Calu3 (cell line): Measurements from ENCODE around the gene ASB18. TPM values are rescaled to one million over a fixed set of nuclear protein-coding genes. Genes with fewer than 3 reads are reported as not detected.
"Not testable (repeated sequence)": the region's sequence is repeated elsewhere in the genome, so short reads cannot be mapped to it uniquely, and the experiment has no call there.

Experiments used
- BruUV-seq: library from RNA; stranded (reverse); fragments of 400-500 nt; replicated peaks from 2 replicates; lab custom pipeline; 2021; lab: Mats Ljungman, UMichigan
- CTCF ChIA-PET: fragments of 300-600 bp; sonication (Branson Sonifier 250); formaldehyde crosslinking; loops from one replicate; lab custom pipeline; 2022; ENCODE audit warnings: antibody characterized with exemption; lab: Charles Lee
- DNase-seq: peaks from one replicate; pipeline ENCODE4 v3.0.0; 2022
- H3K27ac Mint-ChIP-seq: one replicate; pipeline ENCODE4 v1.8.0; 2022; ENCODE audit warnings: mixed read lengths; ENCODE audit not compliant: unreplicated experiment
- H3K27me3 Mint-ChIP-seq: one replicate; pipeline ENCODE4 v1.8.0; 2022; ENCODE audit warnings: mixed read lengths; ENCODE audit not compliant: unreplicated experiment
- H3K36me3 Mint-ChIP-seq: one replicate; pipeline ENCODE4 v1.8.0; 2022; ENCODE audit warnings: mild to moderate bottlenecking, moderate library complexity, mixed read lengths; ENCODE audit not compliant: insufficient read depth, unreplicated experiment
- H3K4me1 Mint-ChIP-seq: one replicate; pipeline ENCODE4 v1.8.0; 2022; ENCODE audit warnings: mild to moderate bottlenecking, low read depth, mixed read lengths; ENCODE audit not compliant: unreplicated experiment
- H3K4me3 Mint-ChIP-seq: one replicate; pipeline ENCODE4 v1.8.0; 2022; ENCODE audit warnings: mild to moderate bottlenecking, low read depth, moderate library complexity, mixed read lengths; ENCODE audit not compliant: unreplicated experiment
- H3K9me3 Mint-ChIP-seq: one replicate; pipeline ENCODE4 v1.8.0; 2022; ENCODE audit warnings: low read depth, mixed read lengths; ENCODE audit not compliant: unreplicated experiment
- intact Hi-C: fragments of 100-400 bp; cut with micrococcal nuclease; formaldehyde crosslinking; loops from one replicate; pipeline ENCODE4 v1.10.0; 2022; ENCODE audit not compliant: unreplicated experiment
- total RNA-seq: library from RNA; stranded (reverse); gene quantifications from 2 replicates; pipeline ENCODE4 v1.2.3, GENCODE V29; 2022
- TF ChIP-seq, protein P1 (sequence below): fragments of 200-600 bp; IDR thresholded peaks from one replicate; pipeline ENCODE4 v1.8.0; 2022; ENCODE audit warnings: antibody characterized with exemption; ENCODE audit not compliant: unreplicated experiment

ASB18 gene
- total RNA-seq, 1 experiment from 2014 or later, result not detected

DNA sequence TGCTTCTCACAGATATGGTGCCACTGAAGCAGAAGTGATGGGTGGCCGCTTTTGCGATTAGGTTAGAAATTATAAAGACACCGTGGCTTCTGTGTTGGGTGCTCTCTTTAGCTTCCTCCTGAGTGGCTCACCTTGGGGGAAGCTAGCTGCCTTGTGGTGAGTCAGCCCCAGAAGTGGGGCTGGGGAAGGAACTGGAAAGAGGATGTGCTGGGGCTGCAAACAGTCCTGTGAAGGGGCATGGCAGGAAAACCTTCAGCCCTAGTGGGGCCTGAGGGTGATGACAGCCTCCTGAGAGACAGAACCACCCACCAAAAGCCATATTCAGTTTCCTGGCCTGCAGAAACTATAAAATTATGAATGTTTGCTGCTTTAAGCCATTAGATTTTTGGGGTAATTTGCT lies 8.9 kb upstream of the ASB18 start:
- intact Hi-C loops, result no loop called here
- H3K27me3 Mint-ChIP-seq, result no peaks in the 10 kb centered on the region
- DNase-seq, result no peak

DNA sequence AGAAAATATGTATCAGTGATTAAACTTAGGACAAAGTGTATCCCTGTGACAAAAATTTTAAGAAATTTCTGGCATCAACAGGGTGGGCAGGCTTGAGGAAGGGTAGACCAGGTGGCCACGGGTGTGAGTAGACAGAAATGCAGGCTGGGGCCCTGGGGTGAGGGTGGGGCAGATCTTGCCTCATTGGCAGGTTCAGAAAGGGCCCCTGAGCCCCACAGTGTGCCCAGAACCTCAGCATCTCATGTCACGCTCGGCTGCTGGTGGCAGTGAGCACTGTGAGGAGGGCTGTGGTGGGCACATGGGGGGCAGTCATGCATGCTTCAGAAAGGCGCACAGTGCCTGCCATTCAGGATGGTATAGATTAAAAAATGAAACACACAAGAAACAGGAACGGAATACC lies 7.6 kb upstream of the ASB18 start:
- intact Hi-C loops, result no loop called here
- BruUV-seq, result no TSS peak
- no peak overlapping the region for H3K27ac Mint-ChIP-seq
- no peaks in the 10 kb centered on the region for H3K27me3 Mint-ChIP-seq
- no peak overlapping the region for H3K4me3 Mint-ChIP-seq
- peaks cover 11% of the 10 kb centered on the region for H3K4me1 Mint-ChIP-seq
- CTCF ChIA-PET, result no interaction called here
- DNase-seq, result no peak
- peaks cover 9% of the 10 kb centered on the region for H3K9me3 Mint-ChIP-seq
- no peaks in the 10 kb centered on the region for H3K36me3 Mint-ChIP-seq
- TF ChIP-seq, protein P1, sequence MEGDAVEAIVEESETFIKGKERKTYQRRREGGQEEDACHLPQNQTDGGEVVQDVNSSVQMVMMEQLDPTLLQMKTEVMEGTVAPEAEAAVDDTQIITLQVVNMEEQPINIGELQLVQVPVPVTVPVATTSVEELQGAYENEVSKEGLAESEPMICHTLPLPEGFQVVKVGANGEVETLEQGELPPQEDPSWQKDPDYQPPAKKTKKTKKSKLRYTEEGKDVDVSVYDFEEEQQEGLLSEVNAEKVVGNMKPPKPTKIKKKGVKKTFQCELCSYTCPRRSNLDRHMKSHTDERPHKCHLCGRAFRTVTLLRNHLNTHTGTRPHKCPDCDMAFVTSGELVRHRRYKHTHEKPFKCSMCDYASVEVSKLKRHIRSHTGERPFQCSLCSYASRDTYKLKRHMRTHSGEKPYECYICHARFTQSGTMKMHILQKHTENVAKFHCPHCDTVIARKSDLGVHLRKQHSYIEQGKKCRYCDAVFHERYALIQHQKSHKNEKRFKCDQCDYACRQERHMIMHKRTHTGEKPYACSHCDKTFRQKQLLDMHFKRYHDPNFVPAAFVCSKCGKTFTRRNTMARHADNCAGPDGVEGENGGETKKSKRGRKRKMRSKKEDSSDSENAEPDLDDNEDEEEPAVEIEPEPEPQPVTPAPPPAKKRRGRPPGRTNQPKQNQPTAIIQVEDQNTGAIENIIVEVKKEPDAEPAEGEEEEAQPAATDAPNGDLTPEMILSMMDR, result no peak

More for the DNA sequence above, 8.9 kb upstream of the ASB18 start:
- Mint-ChIP-seq H3K4me1 (peaks cover 11% of the 10 kb centered on the region), H3K4me3 (no peak overlapping the region), H3K36me3 (no peaks in the 10 kb centered on the region), H3K9me3 (peaks cover 12% of the 10 kb centered on the region), H3K27ac (no peak overlapping the region)
- TF ChIP-seq, protein P1, result no peak
- CTCF ChIA-PET, result no interaction called here
- BruUV-seq, result no TSS peak

- H3K9me3 Mint-ChIP-seq, H3K27ac Mint-ChIP-seq, intact Hi-C loops, DNase-seq, CTCF ChIA-PET, H3K4me3 Mint-ChIP-seq, H3K36me3 Mint-ChIP-seq, BruUV-seq, H3K27me3 Mint-ChIP-seq: not testable (repeated sequence)
- H3K4me1 Mint-ChIP-seq, result peaks cover 21% of the 10 kb centered on the region
These were observed 5.7 kb upstream of the ASB18 start for GRCh38 chr2:236269876-236270275.

DNA sequence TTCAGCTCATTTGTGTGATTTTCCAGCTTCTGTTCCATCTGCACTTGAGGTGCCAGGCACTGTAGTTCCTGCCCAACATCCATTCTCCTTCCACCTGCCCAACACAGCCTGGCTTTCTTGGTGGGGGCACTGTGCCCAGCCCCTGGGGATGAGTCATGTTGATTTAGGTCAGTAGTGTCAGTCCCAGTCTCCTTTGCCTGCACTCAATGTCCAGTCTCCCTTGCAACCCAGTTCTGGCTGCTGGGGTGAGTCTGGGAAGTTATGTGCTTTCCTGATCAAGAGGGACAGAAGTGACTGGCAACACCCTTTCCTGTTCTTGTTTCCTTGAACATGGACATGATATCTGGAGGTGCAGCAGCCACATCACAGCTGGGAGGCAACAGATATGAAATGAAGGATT lies 1.5 kb upstream of the ASB18 start:
- Mint-ChIP-seq H3K9me3 (peaks cover 9% of the 10 kb centered on the region), H3K27me3 (no peaks in the 10 kb centered on the region), H3K4me1 (peaks cover 24% of the 10 kb centered on the region), H3K36me3 (peaks cover 7% of the 10 kb centered on the region), H3K27ac (no peak overlapping the region), H3K4me3 (no peak overlapping the region)
- CTCF ChIA-PET, result no interaction called here
- BruUV-seq, result no TSS peak
- intact Hi-C loops, result no loop called here
- DNase-seq, result no peak
- TF ChIP-seq, protein P1, result no peak

DNA sequence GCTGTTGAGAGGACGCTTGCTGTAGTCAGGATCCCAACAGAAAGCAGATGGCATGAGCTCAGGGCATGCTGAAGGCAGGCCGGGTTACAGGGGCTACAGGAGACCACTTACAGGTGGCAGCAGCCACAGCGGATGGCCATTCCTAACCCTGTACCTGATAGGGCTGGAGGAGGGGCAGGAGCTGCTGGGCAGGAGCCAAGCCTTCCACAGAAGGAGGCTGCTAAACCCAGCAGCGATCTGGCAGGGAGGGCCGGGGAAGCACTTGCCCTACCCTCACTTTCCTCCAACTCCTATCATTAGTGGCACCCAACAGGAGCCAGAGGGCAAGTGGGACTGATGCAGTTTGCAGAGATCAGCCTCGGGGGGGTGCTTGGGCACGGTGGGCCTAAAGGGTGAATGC lies 2.0 kb downstream of the ASB18 start:
- peaks cover 7% of the 10 kb centered on the region for H3K36me3 Mint-ChIP-seq
- BruUV-seq, result no TSS peak
- H3K4me1 Mint-ChIP-seq, result peaks cover 27% of the 10 kb centered on the region

More for the DNA sequence above, 2.0 kb downstream of the ASB18 start:
- CTCF ChIA-PET, result interaction anchor here (0.5 kb wide), 1 partner anchor 19 kb away, joined by 3 read pairs; no protein-coding TSS in a partner anchor
- Mint-ChIP-seq H3K4me3 (no peak overlapping the region), H3K27me3 (no peaks in the 10 kb centered on the region), H3K27ac (no peak overlapping the region), H3K9me3 (peaks cover 13% of the 10 kb centered on the region)
- intact Hi-C loops, result no loop called here
- no peak for DNase-seq
- TF ChIP-seq, protein P1, result no peak
